NCI-H774 (cell line): ENCODE measurements around the gene AVPR2.
A peak's percentile ranks its signal among the peaks of the same experiment; 100 is the strongest.

ENCODE experiments used
- DNase-seq: peaks from one replicate; lab custom pipeline; 2025; lab: John Stamatoyannopoulos, UW

Gene AVPR2

GRCh38 chrX:153932220-153932915 is 27.9 kb downstream of the AVPR2 start:
- no peak for DNase-seq

- no peak for DNase-seq
Measured at GRCh38 chrX:153933748-153934147, 29.3 kb downstream of the AVPR2 start.

- no peak for DNase-seq
Measured at GRCh38 chrX:153934148-153934761, 29.8 kb downstream of the AVPR2 start.

- DNase-seq: peak; percentile 83
Measured at GRCh38 chrX:153934762-153935325, 30.4 kb downstream of the AVPR2 start, which contains the start of gene NAA10. TSS of gene NAA10 (minus strand) at chrX:153935037. CDS start at chrX:153934904, 133 bp downstream.

GRCh38 chrX:153935326-153935851 is 30.9 kb downstream of the AVPR2 start:
- no peak for DNase-seq

GRCh38 chrX:153937056-153937455 is 32.6 kb downstream of the AVPR2 start:
- DNase-seq: no peak

- DNase-seq: no peak
Measured at GRCh38 chrX:153938226-153938786, 33.8 kb downstream of the AVPR2 start.

- DNase-seq: no peak
Measured at GRCh38 chrX:153939573-153939972, 35.1 kb downstream of the AVPR2 start.

- DNase-seq: no peak
Measured at GRCh38 chrX:153941336-153942252, 37.1 kb downstream of the AVPR2 start.

GRCh38 chrX:153944140-153944799 is 39.8 kb downstream of the AVPR2 start, which contains the start of gene RENBP:
TSS of gene RENBP (minus strand) at chrX:153944643. CDS start at chrX:153944610, 33 bp downstream.
- no peak for DNase-seq

GRCh38 chrX:153944800-153945150 is 40.3 kb downstream of the AVPR2 start:
- no peak for DNase-seq

GRCh38 chrX:153945956-153946943 is 41.8 kb downstream of the AVPR2 start:
- no peak for DNase-seq

- peak; percentile 59 for DNase-seq
Measured at GRCh38 chrX:153947009-153947769, 42.7 kb downstream of the AVPR2 start.

- no peak for DNase-seq
Measured at GRCh38 chrX:153948002-153948466, 43.6 kb downstream of the AVPR2 start.

GRCh38 chrX:153948847-153949805 is 44.7 kb downstream of the AVPR2 start:
- no peak for DNase-seq

- no peak for DNase-seq
Measured at GRCh38 chrX:153950127-153950526, 45.7 kb downstream of the AVPR2 start.

- no peak for DNase-seq
Measured at GRCh38 chrX:153951683-153952372, 47.4 kb downstream of the AVPR2 start.
